GM23338 (cell line): ENCODE results near the gene ZFP36L1. TPM values are rescaled to one million over a fixed set of nuclear protein-coding genes. Genes with fewer than 3 reads are reported as not detected.

ENCODE experiments used
- ATAC-seq: fragments of 200-7000 bp; cut with Tn5 transposase; 3 replicates; pipeline ENCODE4 v1.9.1; 2020
- DNase-seq: peaks from one replicate; pipeline ENCODE4 v3.0.0-alpha.2; 2015; ENCODE audit warnings: low spot score
- H2AFZ ChIP-seq: fragments of 200-600 bp; sonication (generic); 2 replicates; pipeline ENCODE4 v1.8.0; 2016; ENCODE audit warnings: antibody characterized with exemption, mild to moderate bottlenecking, moderate library complexity
- H3F3A ChIP-seq: fragments of 200-600 bp; sonication (generic); replicated peaks from 2 replicates; pipeline ENCODE4 v1.8.0; 2017; ENCODE audit warnings: antibody characterized with exemption, mixed run types, low read depth
- H3K27ac ChIP-seq: fragments of 200-600 bp; sonication (generic); 2 replicates; pipeline ENCODE4 v1.6.1; 2016; ENCODE audit warnings: low read depth
- H3K27me3 ChIP-seq: fragments of 200-600 bp; sonication (generic); 2 replicates; pipeline ENCODE4 v1.8.0; 2016; ENCODE audit warnings: mild to moderate bottlenecking, mixed run types, moderate library complexity; ENCODE audit not compliant: insufficient read depth
- H3K36me3 ChIP-seq: fragments of 200-600 bp; sonication (generic); 2 replicates; pipeline ENCODE4 v1.8.0; 2016; ENCODE audit warnings: mild to moderate bottlenecking; ENCODE audit not compliant: insufficient read depth
- H3K4me1 ChIP-seq: fragments of 200-600 bp; sonication (generic); 2 replicates; pipeline ENCODE4 v1.8.0; 2016; ENCODE audit warnings: mild to moderate bottlenecking, moderate library complexity; ENCODE audit not compliant: insufficient read depth
- H3K4me2 ChIP-seq: fragments of 200-600 bp; sonication (generic); 2 replicates; pipeline ENCODE4 v1.7.1; 2017; ENCODE audit warnings: mixed run types
- H3K4me3 ChIP-seq: fragments of 200-600 bp; sonication (generic); 2 replicates; pipeline ENCODE4 v1.6.1; 2016; ENCODE audit warnings: mixed run types
- H3K79me2 ChIP-seq: fragments of 200-600 bp; sonication (generic); replicated peaks from 2 replicates; pipeline ENCODE4 v1.8.0; 2017; ENCODE audit warnings: mild to moderate bottlenecking; ENCODE audit not compliant: insufficient read depth
- H3K9me2 ChIP-seq: fragments of 200-600 bp; sonication (generic); 2 replicates; pipeline ENCODE4 v1.8.0; 2017; ENCODE audit not compliant: insufficient read depth
- H4K20me1 ChIP-seq: fragments of 200-600 bp; sonication (generic); replicated peaks from 2 replicates; pipeline ENCODE4 v1.8.0; 2017; ENCODE audit warnings: mild to moderate bottlenecking; ENCODE audit not compliant: insufficient read depth
- H3K27ac Mint-ChIP-seq: 2 replicates; pipeline ENCODE4 v1.8.0; 2020; ENCODE audit warnings: inconsistent platforms, mild to moderate bottlenecking, moderate library complexity, mixed read lengths
- H3K27me3 Mint-ChIP-seq: 3 replicates; pipeline ENCODE4 v1.8.0; 2022; ENCODE audit warnings: low read depth, mild to moderate bottlenecking, moderate library complexity, mixed read lengths, inconsistent platforms; ENCODE audit not compliant: insufficient read depth, poor library complexity
- H3K36me3 Mint-ChIP-seq: 3 replicates; pipeline ENCODE4 v1.8.0; 2021; ENCODE audit warnings: low read depth, mild to moderate bottlenecking, inconsistent platforms, moderate library complexity, mixed read lengths
- H3K4me1 Mint-ChIP-seq: 3 replicates; pipeline ENCODE4 v1.8.0; 2020; ENCODE audit warnings: mild to moderate bottlenecking, inconsistent platforms, mixed read lengths
- H3K4me3 Mint-ChIP-seq: 3 replicates; pipeline ENCODE4 v1.8.0; 2021; ENCODE audit warnings: moderate library complexity, mild to moderate bottlenecking, inconsistent platforms, mixed read lengths
- H3K9me3 Mint-ChIP-seq: 3 replicates; pipeline ENCODE4 v1.8.0; 2020; ENCODE audit warnings: moderate library complexity, mild to moderate bottlenecking, inconsistent platforms, mixed read lengths
- CREB1 ChIP-seq: fragments of 250-450 bp; sonication (Bioruptor Pico); IDR thresholded peaks from 2 replicates; pipeline ENCODE4 v1.5.0; 2020; ENCODE audit warnings: low read depth, mild to moderate bottlenecking, moderate library complexity
- CTCF ChIP-seq, 2 experiments: fragments of 200-600 bp in 1 of 2; sonication (generic) in 1 of 2; conservative IDR thresholded peaks; 2 replicates each; pipeline versions ENCODE4 v1.5.1 to v1.6.1; 2016 to 2017; ENCODE audit warnings: antibody characterized with exemption in 2 of 2, low read depth in 2 of 2, mild to moderate bottlenecking in 2 of 2, moderate library complexity in 1 of 2
- EZH2phosphoT487 ChIP-seq: fragments of 200-600 bp; sonication (generic); IDR thresholded peaks from one replicate; pipeline ENCODE4 v1.8.1; 2018; ENCODE audit warnings: antibody characterized with exemption; ENCODE audit not compliant: unreplicated experiment
- POLR2AphosphoS5 ChIP-seq: IDR thresholded peaks from 2 replicates; pipeline ENCODE4 v1.6.1; 2016; ENCODE audit warnings: antibody characterized with exemption, low read depth
- STAT1 ChIP-seq: IDR thresholded peaks from one replicate; pipeline ENCODE4 v1.6.1; 2016; ENCODE audit warnings: antibody characterized with exemption; ENCODE audit not compliant: unreplicated experiment
- ZNF331 ChIP-seq: fragments of 250-450 bp; sonication (Bioruptor Pico); IDR thresholded peaks from 2 replicates; pipeline ENCODE4 v1.5.0; 2020; ENCODE audit warnings: low read depth, mild to moderate bottlenecking, moderate library complexity
- polyA plus RNA-seq: library from polyadenylated mRNA; unstranded; fragments of >200 nt; fragmentation: Nextera tagmentation; extraction: Ambion mirVana; gene quantifications from 2 replicates; pipeline ENCODE4 v1.2.1, GENCODE V29; 2016
- total RNA-seq: library from RNA; depleted of rRNA; stranded (reverse); fragments of >200 nt; shearing (Covaris generic); gene quantifications from 2 replicates; pipeline ENCODE4 v1.2.3, GENCODE V29; 2014

ZFP36L1 gene
- total and polyA plus RNA-seq, 2 experiments from 2014 or later = 148 to 382 TPM

- Histone ChIP-seq H4K20me1 (peaks cover 18% of the 10 kb centered on the region), H3K4me2 (peak overlapping the region; percentile 94), H3K4me1 (peaks cover 10% of the 10 kb centered on the region), H3F3A (peaks cover 25% of the 10 kb centered on the region), H3K36me3 (peaks cover 15% of the 10 kb centered on the region; the same call in 1 of the 2 replicates), H2AFZ (no peak overlapping the region), H3K4me3 (peak overlapping the region; percentile 92), H3K27ac (peak overlapping the region; percentile 100), H3K79me2 (peaks cover 47% of the 10 kb centered on the region), H3K9me2 (no peaks in the 10 kb centered on the region), H3K27me3 (no peaks in the 10 kb centered on the region)
- peaks cover 32% of the 10 kb centered on the region for H3K4me1 Mint-ChIP-seq
- H3K9me3 Mint-ChIP-seq = peaks cover 26% of the 10 kb centered on the region
- H3K27me3 Mint-ChIP-seq = peaks cover 54% of the 10 kb centered on the region
- TF ChIP-seq CREB1 (CRISPR knock-in tag) (no peak), POLR2AphosphoS5 (peak; percentile 35; the same call in 1 of the 2 replicates)
- H3K4me3 Mint-ChIP-seq = peak overlapping the region; percentile 95
- H3K36me3 Mint-ChIP-seq = peaks cover 50% of the 10 kb centered on the region
- H3K27ac Mint-ChIP-seq = peak overlapping the region; percentile 100
- DNase-seq = peak; percentile 63
- ATAC-seq = peak; percentile 4
Observed at GRCh38 chr14:68794851-68795596, 2.2 kb upstream of the ZFP36L1 start.

- DNase-seq = peak; percentile 84
- no peaks in the 10 kb centered on the region for H3K9me2 ChIP-seq
- H3K36me3 Mint-ChIP-seq = peaks cover 52% of the 10 kb centered on the region
- ATAC-seq = peak; percentile 0; the same call in 1 of the 3 replicates
- H3K79me2 ChIP-seq = peaks cover 54% of the 10 kb centered on the region
- H4K20me1 ChIP-seq = peaks cover 18% of the 10 kb centered on the region
- H3K36me3 ChIP-seq = peaks cover 15% of the 10 kb centered on the region; the same call in 1 of the 2 replicates
- peaks cover 37% of the 10 kb centered on the region for H3K4me1 Mint-ChIP-seq
- no peaks in the 10 kb centered on the region for H3K27me3 ChIP-seq
- H3K9me3 Mint-ChIP-seq = peaks cover 22% of the 10 kb centered on the region
- H3K27ac ChIP-seq = peak overlapping the region; percentile 100
- H3K4me1 ChIP-seq = peaks cover 6% of the 10 kb centered on the region
- peaks cover 60% of the 10 kb centered on the region for H3K27me3 Mint-ChIP-seq
- H3K4me2 ChIP-seq = peak overlapping the region; percentile 94
- no peak overlapping the region for H2AFZ ChIP-seq
- peaks cover 33% of the 10 kb centered on the region for H3F3A ChIP-seq
- H3K27ac Mint-ChIP-seq = peak overlapping the region; percentile 100
- H3K4me3 Mint-ChIP-seq = peak overlapping the region; percentile 95
- no peak for TF ChIP-seq EZH2phosphoT487
- TF ChIP-seq POLR2AphosphoS5 = peak; percentile 71
- H3K4me3 ChIP-seq = peak overlapping the region; percentile 92
Observed at GRCh38 chr14:68794130-68794850, 1.4 kb upstream of the ZFP36L1 start.

GRCh38 chr14:68793734-68794129 is 865 bp upstream of the ZFP36L1 start:
- Mint-ChIP-seq H3K36me3 (peaks cover 53% of the 10 kb centered on the region), H3K27me3 (peaks cover 65% of the 10 kb centered on the region), H3K27ac (peak overlapping the region; percentile 100), H3K4me3 (peak overlapping the region; percentile 95), H3K9me3 (peaks cover 16% of the 10 kb centered on the region), H3K4me1 (peaks cover 39% of the 10 kb centered on the region)
- H3K36me3 ChIP-seq = peaks cover 15% of the 10 kb centered on the region; the same call in 1 of the 2 replicates
- ATAC-seq (no peak), DNase-seq (no peak)
- no peaks in the 10 kb centered on the region for H3K9me2 ChIP-seq
- peak overlapping the region; percentile 94 for H3K4me2 ChIP-seq
- H3K27ac ChIP-seq = peak overlapping the region; percentile 100
- H3K27me3 ChIP-seq = no peaks in the 10 kb centered on the region
- H4K20me1 ChIP-seq = peaks cover 18% of the 10 kb centered on the region
- peak overlapping the region; percentile 92 for H3K4me3 ChIP-seq
- peaks cover 58% of the 10 kb centered on the region for H3K79me2 ChIP-seq
- peaks cover 36% of the 10 kb centered on the region for H3F3A ChIP-seq
- H2AFZ ChIP-seq = no peak overlapping the region
- peaks cover 6% of the 10 kb centered on the region for H3K4me1 ChIP-seq
- no peak for TF ChIP-seq EZH2phosphoT487
- no peak for TF ChIP-seq STAT1
- TF ChIP-seq ZNF331 = no peak
- no peak for TF ChIP-seq POLR2AphosphoS5
- no peak for TF ChIP-seq CTCF (conservative IDR thresholded peaks at IDR 0.05; ENCODE audit: low read depth in 2 of 2)
